CD4-positive, alpha-beta T cell treated with Interleukin-4 for 4 hours (primary cell): ENCODE results near the gene RB1.

Source experiments
- DNase-seq: peaks from one replicate; pipeline ENCODE4 v3.0.0-alpha.2; 2020

Gene RB1

GRCh38 chr13:48502601-48503319, 199.2 kb downstream of the RB1 start:
- no peak for DNase-seq

DNA sequence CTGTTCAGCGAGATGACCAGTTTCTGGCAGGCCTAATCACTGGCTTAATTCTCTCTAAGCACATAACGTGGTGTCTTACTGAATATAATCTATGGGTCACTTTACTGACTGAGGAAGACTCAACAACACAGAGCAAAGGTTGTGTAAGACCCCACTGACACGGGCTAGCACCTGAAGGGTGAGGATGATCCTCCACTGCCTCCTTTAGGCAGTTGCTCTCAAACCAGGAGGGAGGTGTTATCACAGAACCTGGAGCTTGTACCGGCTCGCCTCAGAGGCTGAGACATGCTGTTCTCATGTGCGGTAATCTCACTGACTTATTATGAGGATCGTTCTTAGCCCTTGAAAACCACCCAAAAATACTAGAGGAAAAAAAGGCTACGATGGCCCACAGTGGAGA, 201.1 kb downstream of the RB1 start:
- DNase-seq: no peak

GRCh38 chr13:48505012-48505411, 201.5 kb downstream of the RB1 start:
- peak; percentile 66 for DNase-seq

GRCh38 chr13:48505597-48506091, 202.1 kb downstream of the RB1 start:
- DNase-seq: peak; percentile 82

- DNase-seq: no peak
Observed at GRCh38 chr13:48506092-48506701, 202.6 kb downstream of the RB1 start.

- no peak for DNase-seq
Observed at GRCh38 chr13:48507021-48507420, 203.5 kb downstream of the RB1 start.

DNA sequence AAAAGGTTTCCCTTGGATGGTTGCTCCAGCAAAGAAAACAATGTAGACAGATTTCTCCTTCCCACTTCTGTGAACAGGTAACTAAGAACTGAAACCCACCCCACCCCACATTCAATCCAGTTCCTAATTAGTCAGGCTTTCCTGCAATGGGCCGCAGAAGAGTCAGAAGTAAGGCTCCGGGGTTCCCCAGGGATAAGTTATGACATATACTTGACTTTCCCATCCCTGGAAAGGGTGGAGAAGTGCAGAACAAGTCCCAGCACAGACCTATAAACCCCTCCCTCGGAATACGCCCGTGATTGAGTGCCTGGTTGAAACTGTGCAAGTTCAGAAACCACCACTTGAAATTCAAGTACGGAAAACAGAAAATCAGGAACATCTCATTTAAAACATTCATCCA, 204.5 kb downstream of the RB1 start:
- DNase-seq: no peak

DNA sequence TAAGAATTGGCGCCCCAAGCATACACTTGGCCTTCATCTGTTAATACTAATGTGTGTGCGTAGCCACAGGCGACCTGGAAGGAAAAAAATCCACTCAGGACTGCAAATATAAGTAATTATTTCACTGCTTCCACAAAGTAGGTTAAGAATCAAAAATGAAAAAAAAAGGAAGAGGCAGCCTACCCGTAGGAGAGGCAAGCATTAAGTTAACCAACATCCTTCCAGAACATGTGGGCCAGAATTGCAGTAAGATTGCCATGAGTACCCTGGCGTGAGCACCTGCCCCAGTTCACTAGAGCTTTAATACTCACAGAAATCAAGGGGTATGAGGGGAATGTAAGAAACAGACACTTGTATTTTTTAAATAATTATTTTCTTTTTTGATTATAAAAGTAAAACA, 207.1 kb downstream of the RB1 start:
- no peak for DNase-seq

DNA sequence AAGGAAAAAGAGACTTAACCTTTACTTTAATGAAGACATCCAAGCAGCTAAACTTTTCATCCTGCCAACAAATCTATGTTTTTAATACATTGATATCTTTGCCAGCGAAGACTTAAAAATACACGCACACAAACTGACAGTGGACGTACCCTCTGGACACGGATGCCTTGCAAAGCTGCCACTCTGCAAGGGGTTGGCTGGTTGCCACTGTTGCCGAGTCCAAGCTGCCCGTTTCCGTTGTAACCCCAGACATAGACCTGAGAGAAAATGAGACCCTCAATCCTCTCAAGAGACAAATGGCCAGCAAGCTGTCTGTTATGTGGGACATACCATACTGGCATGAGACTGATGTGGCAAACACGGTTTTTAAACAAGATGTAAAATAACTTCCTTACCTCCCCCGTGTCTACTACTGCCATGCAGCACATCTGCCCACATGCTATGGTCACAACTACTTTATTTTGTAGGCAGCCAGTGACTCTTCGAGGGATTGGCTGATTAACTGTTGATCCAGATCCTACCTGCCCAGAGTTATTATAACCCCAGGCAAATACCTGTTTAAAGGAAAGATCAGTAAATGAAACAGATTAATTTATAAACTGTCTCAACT, 208.2 kb downstream of the RB1 start:
- no peak for DNase-seq

DNA sequence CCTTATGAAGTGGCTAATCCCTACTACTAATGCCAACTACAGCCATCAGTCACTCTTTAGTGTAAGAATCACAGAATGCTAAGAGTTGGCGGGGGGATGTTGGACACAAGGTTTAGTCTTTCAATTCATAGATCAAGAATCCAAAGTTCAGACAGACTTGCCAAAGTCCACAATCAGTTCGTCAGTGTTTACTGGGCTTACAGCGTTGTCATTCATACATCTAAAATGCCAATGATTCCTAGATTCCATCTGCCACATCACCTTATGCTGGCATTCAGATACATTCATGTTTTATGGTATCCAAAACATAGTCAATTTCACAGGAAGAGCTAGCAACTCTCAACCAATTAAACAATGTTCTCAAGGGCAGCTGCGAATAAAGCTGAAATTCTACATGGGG, 211.2 kb downstream of the RB1 start:
- no peak for DNase-seq

GRCh38 chr13:48515732-48516131, 212.2 kb downstream of the RB1 start:
- DNase-seq: no peak

GRCh38 chr13:48518083-48518482, 214.5 kb downstream of the RB1 start:
- no peak for DNase-seq

- peak; percentile 56 for DNase-seq
Observed at GRCh38 chr13:48526286-48526685, 222.7 kb downstream of the RB1 start.

DNA sequence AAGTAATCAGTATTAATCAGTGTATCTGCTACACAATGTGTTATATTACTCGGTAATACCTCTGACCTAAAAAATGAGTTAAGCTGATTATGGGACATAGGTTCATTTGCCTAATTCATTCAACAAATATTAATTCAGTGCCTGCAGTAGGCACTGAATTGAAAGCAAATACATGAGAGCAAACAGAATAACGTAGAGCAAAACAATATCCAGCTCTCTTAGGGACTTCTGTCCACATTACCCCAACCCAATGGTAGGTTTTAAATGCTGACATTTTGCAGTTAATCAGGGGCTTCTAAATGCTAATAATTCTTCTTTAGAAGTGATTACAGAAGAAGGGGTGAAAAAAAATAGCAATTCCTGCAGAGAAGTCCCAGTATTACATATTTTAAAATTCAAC, 224.4 kb downstream of the RB1 start:
- no peak for DNase-seq

DNA sequence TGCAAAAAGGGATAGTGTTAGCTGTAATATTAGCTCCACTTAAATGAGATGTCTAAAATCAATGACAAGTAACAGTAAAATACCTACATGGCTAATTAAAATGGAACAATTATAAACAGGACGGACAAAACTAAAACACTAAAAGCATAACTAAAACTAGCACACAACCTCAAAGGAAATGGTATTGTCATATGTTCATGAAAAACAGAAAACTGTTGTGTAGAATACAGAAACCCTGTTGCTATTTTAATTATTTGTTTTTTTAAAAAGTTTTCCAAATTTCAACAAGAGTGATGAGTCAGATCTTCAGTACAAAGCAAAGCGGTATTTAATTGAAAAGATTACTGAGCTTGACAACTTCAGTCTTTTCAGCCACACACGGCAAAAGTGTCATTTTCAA, 225.2 kb downstream of the RB1 start:
- peak; percentile 21 for DNase-seq

- no peak for DNase-seq
Observed at GRCh38 chr13:48530833-48531232, 227.3 kb downstream of the RB1 start.
